ENCODE measurements around the gene DPYSL3. TPM values are rescaled to one million over a fixed set of nuclear protein-coding genes. Genes with fewer than 3 reads are reported as not detected.

Gene DPYSL3
- total and polyA plus RNA-seq, 2 donors (not counting 3 experiments of a cell fraction or from before 2014, with no cell fraction given), result 80.3 to 146 TPM

DNA sequence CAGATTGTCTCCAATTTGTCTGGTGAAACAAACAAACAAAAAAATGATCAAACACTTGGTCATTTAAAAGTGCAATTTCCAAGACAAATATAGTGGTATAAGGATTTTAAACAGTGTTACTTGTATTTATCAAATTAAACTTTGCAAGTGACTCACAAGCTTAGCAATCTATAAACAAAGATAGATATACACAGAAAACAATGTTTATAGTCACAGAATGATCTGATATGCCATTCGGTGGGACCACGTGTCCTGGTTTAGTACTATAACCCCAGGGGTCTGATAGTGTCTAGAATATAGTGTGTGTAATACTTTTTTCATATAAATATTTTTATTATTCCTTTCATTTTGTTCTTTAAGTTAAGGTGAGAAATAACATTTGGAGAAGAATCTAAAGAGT is 91.3 kb downstream of the DPYSL3 start:
- no peaks in the 10 kb centered on the region for H3K79me2 ChIP-seq (ENCODE audit: control insufficient read depth, insufficient read depth, low read length)
- H3K36me3 ChIP-seq (ENCODE audit: control insufficient read depth in 2 of 2, extremely low read depth in 1 of 2, insufficient read depth in 2 of 2, low read length in 2 of 2), result peaks cover 4% of the 10 kb centered on the region in 2 experiments
- H3K4me2 ChIP-seq (ENCODE audit: insufficient read depth, low read length), result no peak overlapping the region
- no peak overlapping the region for H2AFZ ChIP-seq (ENCODE audit: low read depth, low read length)
- H4K20me1 ChIP-seq (replicated peaks; ENCODE audit: control insufficient read depth, extremely low read depth, insufficient read depth, low read length), result no peaks in the 10 kb centered on the region
- no peaks in the 10 kb centered on the region for H3K27me3 ChIP-seq (ENCODE audit: control insufficient read depth in 2 of 2, insufficient read depth in 2 of 2, low read length in 2 of 2)
- FAIRE-seq (no peak), DNase-seq (ENCODE audit: low read depth, low spot score) (no peak)
- no TSS peak for BruUV-seq (replicated peaks)
- H3K9me1 ChIP-seq (replicated peaks; ENCODE audit: control insufficient read depth, extremely low read depth, insufficient read depth, low read length), result no peaks in the 10 kb centered on the region
- ChIA-PET CTCF (interaction anchor here (0.9 to 1.5 kb wide), 4 partner anchors 12 to 160 kb away, joined by 3 to 4 read pairs (median 3); no protein-coding TSS in a partner anchor), POLR2A (no interaction called here)
- intact Hi-C loops (cut with micrococcal nuclease) (no loop called here), dilution Hi-C loops (cut with MboI; ENCODE audit: extremely low pct_ligation_motif_present, low sequenced_read_pairs) (no loop called here)
- no peak overlapping the region for H3K27ac ChIP-seq (ENCODE audit: insufficient read depth, low read depth, low read length)
- H3K9ac ChIP-seq (replicated peaks; ENCODE audit: extremely low read depth, insufficient read depth, low read length), result no peak overlapping the region
- TF ChIP-seq JUN (IDR thresholded peaks at IDR 0.05; ENCODE audit: borderline replicate concordance, insufficient read depth, insufficient read length, low read depth) (no peak), MYC (IDR thresholded peaks at IDR 0.05; ENCODE audit: low read depth, low read length) (no peak), EZH2 (IDR thresholded peaks at IDR 0.05; ENCODE audit: borderline replicate concordance, low read depth, low read length, severe bottlenecking) (no peak), MAX (IDR thresholded peaks at IDR 0.05; ENCODE audit: insufficient read depth, insufficient read length) (no peak), GATA2 (IDR thresholded peaks at IDR 0.05; ENCODE audit: insufficient read depth, insufficient read length, low read depth, low read length) (no peak), POLR2AphosphoS5 (IDR thresholded peaks at IDR 0.05; ENCODE audit: insufficient read depth, low read depth, low read length) (no peak), FOS (IDR thresholded peaks at IDR 0.05; ENCODE audit: borderline replicate concordance, insufficient read depth, low read length) (no peak), POLR2A (IDR thresholded peaks at IDR 0.05; ENCODE audit: low read depth, low read length) (no peak)
- TF ChIP-seq, protein P1, sequence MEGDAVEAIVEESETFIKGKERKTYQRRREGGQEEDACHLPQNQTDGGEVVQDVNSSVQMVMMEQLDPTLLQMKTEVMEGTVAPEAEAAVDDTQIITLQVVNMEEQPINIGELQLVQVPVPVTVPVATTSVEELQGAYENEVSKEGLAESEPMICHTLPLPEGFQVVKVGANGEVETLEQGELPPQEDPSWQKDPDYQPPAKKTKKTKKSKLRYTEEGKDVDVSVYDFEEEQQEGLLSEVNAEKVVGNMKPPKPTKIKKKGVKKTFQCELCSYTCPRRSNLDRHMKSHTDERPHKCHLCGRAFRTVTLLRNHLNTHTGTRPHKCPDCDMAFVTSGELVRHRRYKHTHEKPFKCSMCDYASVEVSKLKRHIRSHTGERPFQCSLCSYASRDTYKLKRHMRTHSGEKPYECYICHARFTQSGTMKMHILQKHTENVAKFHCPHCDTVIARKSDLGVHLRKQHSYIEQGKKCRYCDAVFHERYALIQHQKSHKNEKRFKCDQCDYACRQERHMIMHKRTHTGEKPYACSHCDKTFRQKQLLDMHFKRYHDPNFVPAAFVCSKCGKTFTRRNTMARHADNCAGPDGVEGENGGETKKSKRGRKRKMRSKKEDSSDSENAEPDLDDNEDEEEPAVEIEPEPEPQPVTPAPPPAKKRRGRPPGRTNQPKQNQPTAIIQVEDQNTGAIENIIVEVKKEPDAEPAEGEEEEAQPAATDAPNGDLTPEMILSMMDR (IDR thresholded peaks at IDR 0.05; ENCODE audit: extremely low read depth in 1 of 2, insufficient read depth in 1 of 2, low read depth in 1 of 2, low read length in 2 of 2), result no peak
- no peaks in the 10 kb centered on the region for H3K9me3 ChIP-seq (replicated peaks; ENCODE audit: control insufficient read depth, insufficient read depth, low read length)
- H3K4me1 ChIP-seq (ENCODE audit: control insufficient read depth, extremely low read depth, insufficient read depth, low read length), result no peaks in the 10 kb centered on the region
- H3K4me3 ChIP-seq (replicated peaks in 1 of 3; ENCODE audit: insufficient read depth in 1 of 3, low read depth in 1 of 3, low read length in 3 of 3), result no peak overlapping the region
